T follicular helper cell (primary cell): Measurements from ENCODE around the gene SHISA5.

Experiments used
- DNase-seq: peaks from one replicate; pipeline ENCODE4 v3.0.0-alpha.2; 2020; ENCODE audit warnings: low read depth

Gene SHISA5

DNA sequence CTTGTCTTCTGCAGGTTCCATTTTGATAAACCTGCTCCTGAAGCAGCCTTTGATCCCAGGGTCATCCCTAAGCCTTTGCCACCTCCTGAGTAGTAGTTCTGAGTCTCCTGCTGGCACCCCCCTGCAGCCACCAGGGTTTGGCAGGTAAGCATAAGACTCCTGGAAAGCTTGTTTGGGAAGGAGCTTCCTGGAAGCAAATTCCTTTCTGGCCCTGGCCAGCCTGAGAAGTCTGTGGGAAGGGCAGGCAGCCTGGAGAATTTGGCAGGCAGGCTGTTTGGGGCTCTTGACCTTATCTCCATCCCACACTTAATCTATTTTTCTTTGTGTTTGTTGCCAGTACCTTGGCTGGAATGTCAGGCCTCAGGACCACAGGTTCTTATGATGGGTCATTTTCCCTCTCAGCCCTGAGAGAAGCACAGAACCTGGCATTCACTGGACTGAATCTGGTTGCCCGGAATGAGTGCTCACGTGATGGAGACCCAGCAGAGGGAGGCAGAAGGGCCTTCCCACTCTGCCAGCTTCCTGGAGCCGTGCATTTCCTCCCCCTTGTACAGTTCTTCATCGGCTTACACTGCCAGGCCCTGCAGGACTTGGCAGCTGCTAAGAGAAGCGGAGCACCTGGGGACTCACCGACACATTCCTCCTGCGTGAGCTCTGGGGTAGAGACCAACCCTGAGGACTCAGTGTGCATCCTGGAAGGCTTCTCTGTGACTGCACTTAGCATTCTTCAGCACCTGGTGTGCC, 44.0 kb downstream of the SHISA5 start:
- no peak for DNase-seq

DNA sequence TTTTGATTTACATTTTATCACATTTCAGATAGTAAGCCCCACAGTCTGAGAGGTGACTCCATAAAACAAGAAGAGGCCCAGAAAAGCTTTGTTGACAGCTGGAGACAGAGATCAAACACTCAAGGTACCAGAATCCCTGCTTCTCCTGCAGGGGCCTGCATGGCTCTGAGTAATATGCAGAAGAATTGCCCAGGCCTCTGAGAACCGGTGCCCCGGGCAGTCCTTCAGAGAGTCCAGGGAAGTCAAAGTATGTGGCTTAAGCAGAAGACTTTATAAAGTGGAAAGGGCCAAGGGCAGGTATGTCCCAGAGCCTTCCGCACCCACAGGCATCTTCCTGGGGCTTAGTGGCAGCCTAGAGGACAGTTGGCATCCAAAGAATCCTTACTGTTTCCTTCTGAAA, 44.6 kb downstream of the SHISA5 start:
- DNase-seq: no peak

GRCh38 chr3:48456456-48456855, 47.5 kb downstream of the SHISA5 start:
- DNase-seq: no peak

DNA sequence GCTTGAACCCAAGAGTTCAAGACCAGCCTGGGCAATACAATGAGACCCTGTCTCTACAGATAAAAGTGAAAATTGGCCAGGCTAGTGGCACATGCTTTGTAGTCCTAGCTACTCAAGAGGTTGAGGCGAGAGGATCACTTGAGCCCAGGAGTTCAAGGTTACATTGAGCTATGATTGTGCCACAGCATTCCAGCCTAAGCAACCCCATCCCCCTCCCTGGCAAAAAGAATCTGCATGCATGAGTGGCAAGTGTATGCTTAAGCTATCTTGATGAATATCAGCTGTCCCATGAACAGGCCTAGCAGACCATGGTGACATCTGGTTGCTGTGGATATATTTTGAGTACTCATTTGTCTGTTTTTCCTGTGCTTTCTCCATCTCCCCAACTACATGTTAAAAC, 52.7 kb downstream of the SHISA5 start:
- DNase-seq: no peak

DNA sequence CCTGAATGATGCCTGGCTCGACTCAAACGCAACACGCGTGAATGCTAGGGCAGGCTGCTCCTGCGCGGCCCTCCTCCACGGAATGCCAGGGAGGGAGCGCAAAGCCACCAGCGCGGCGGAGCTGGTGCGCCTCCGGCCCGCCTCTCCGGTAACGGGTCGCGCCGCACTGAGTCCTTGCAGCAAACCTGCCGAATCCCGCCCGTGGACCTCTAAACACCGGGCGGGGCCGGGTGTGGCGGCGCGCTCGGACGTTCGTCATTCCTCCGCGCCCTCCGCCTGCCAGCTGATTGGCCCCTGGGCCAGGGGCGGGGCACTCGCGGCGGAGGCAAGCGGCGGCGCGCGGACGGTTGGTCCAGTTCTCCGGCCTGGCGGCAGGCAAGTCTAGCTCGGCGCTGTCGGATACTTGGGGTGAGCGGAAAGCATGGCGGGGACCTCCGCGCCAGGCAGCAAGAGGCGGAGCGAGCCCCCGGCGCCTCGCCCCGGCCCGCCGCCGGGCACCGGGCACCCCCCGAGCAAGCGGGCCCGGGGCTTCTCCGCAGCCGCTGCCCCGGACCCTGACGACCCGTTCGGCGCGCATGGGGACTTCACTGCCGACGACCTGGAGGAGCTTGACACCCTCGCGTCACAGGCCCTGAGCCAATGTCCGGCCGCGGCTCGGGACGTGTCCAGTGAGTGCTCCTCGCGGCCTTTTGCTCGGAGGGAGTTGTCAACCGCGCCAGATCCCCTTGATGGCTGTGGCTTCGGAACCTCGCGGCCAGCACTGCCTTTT, 57.4 kb downstream of the SHISA5 start, which contains the start of gene ATRIP:
ATRIP (plus strand) TSS at position 313 of the 769 bp plus-strand sequence; CDS start at position 422, 109 bp downstream.
- peak; percentile 79 for DNase-seq

GRCh38 chr3:48446043-48446424, 57.9 kb downstream of the SHISA5 start:
- DNase-seq: no peak

GRCh38 chr3:48445277-48445882, 58.6 kb downstream of the SHISA5 start:
- DNase-seq: no peak

- DNase-seq: no peak
These were observed 62.0 kb downstream of the SHISA5 start for GRCh38 chr3:48441940-48442339.

DNA sequence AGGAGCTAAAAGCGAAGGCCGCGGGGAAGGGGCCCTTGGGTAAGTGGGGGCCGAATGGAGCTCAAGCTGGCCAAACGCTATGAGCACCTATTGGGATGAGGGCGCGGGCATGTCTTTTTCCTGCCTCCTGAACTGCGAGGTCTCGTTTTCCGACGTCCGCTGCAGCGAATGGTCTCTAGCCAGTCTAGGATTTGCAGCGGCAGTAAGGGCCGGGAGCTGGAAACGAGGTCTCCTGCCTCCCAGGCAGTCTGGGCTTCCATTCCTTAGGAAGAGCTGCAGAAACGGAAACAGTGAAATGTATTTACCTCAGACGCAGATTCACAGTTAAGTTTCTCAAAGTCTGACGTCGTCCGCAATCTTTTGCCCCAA, 63.4 kb downstream of the SHISA5 start:
- no peak for DNase-seq

DNA sequence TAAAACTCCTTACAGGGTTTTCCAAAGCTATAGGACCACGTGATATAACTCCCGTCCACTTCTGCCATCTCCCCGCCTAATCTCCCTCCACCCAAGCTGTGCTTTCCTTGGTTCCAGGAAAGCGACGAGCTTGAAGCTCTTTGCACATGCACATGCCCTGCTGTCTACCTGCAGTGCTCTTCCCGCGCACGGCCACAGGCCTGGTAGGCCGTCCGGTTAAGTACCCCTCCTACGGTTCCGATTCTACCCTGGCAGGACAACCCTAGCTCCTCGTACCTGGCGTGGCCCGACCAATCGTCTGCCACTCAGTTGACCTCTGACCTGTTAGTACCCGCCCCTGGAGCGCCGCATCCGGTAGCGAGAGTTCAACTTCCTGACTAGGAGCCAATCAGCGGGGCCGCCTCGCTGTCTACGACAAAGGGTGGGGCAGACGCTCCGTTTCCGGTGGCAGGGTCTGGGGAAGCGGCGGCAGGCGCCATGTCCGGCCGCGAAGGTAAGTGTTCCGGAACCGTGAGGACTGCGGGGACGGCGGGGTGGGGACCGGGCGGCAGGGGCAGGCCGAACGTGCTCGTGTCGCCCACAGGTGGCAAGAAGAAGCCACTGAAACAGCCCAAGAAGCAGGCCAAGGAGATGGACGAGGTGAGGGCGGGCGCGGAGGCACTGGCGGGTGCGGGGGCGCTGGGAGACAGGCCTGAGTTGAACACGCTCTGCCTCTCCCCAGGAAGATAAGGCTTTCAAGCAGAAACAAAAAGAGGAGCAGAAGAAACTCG, 64.0 kb downstream of the SHISA5 start, which contains the start of the genes CCDC51 and TMA7:
CCDC51 (minus strand) TSS at position 300 of the 770 bp plus-strand sequence. CDS start 4,991 bp downstream, outside the sequence.
TMA7 (plus strand) TSS at position 438 of the 770 bp plus-strand sequence; CDS start at position 478, 40 bp downstream.
- DNase-seq: peak; percentile 97

GRCh38 chr3:48437812-48438211, 66.2 kb downstream of the SHISA5 start:
- DNase-seq: no peak

DNA sequence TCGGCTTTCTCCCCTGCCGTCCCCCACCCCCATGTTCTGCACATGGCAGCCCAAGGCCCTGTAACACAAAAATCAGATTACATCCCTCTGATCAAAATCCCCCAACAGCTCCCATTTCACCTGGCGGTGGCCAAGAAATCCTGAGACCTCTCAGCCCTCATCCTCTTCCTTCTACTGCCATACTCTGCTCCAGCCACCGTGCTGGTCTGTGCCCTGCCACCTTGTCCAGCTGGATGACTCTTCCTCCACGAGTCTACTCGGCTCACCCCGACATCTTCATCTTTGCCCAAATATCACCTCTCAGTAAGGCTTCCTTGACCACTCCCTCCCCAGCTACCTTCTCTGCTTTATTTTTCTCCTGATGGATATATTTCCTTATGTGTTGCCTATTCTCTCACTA, 67.1 kb downstream of the SHISA5 start:
- DNase-seq: no peak

DNA sequence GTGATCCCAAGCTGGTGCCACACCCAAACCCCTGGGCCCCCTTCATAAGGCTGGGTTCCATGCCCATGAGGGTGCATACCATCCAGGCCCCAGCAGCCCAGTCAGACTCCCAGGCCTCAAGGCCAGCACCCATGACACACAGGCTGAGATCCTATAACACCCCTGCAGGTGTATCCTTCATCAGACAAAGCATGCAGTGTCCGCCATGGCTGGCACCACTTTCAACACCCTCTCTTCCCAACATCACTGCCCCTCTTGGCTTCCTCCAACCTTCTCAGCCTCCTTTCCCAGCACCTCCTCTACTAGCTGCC, 67.5 kb downstream of the SHISA5 start:
- DNase-seq: no peak

DNA sequence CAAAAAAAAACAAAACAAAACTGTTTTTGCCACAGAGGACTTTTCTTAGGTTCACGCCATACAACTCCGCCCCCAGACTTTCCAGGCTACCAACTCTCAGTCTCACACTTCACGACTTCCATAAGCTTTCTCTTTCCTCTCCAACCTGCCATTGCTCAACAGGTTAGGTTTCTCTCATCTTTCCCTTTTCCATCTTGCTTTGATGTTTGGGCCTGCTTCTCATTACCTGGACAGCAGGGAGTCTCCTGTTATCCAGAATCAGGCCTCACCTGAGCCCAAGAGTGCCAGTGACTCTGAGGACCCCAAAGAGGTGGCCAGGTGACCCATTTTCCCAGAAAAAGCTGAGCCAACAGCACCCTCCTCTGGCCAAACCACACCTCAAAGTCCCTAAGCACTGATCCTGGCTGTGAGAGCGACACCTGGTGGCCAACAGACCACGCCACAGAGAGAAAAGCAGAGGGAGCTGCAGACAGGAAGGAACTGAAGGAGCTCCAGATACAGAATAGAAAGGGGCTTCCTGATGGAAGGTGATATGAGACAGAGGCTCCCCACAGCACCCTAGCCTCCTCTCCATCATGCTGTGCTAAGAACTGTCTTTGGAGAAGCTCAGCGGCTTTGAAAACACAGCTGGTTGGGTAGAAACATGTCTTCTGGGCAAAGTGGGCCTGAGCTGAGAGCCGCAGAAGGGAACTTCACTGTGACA, 68.0 kb downstream of the SHISA5 start:
- DNase-seq: peak; percentile 81

GRCh38 chr3:48435223-48435595, 68.8 kb downstream of the SHISA5 start:
- DNase-seq: no peak

- no peak for DNase-seq
These were observed 69.3 kb downstream of the SHISA5 start for GRCh38 chr3:48434591-48435222.

DNA sequence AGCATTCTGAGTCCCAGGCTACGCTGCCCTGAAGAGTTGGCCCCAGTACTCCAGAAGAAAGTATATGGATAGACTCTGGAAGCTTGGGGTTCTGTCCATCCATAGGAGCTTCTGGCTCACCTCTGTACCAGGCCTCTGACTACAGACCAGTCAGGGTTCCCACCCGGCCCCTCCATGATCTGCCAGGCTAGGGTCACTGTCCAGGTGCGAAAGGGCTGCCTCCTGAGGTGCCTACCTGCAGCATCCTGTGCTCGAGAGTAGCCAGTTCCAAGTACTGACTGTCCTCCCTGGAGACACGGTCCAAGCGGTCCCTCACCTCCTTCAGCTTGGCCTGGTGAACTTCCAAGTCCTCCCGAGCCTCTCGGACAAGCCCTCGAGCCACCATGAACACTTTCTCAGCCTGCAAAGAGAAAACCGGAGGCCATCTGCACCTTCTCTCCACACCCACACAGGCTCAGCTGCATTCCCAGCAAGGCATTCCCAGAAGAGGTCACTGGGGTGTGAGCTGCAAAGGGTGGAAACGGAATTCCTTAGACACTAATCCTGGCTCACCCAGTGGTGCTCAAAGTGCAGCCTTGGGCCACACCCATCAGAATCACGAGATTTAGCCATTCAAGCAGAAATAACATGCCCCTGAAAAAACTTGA, 70.4 kb downstream of the SHISA5 start:
- no peak for DNase-seq

DNA sequence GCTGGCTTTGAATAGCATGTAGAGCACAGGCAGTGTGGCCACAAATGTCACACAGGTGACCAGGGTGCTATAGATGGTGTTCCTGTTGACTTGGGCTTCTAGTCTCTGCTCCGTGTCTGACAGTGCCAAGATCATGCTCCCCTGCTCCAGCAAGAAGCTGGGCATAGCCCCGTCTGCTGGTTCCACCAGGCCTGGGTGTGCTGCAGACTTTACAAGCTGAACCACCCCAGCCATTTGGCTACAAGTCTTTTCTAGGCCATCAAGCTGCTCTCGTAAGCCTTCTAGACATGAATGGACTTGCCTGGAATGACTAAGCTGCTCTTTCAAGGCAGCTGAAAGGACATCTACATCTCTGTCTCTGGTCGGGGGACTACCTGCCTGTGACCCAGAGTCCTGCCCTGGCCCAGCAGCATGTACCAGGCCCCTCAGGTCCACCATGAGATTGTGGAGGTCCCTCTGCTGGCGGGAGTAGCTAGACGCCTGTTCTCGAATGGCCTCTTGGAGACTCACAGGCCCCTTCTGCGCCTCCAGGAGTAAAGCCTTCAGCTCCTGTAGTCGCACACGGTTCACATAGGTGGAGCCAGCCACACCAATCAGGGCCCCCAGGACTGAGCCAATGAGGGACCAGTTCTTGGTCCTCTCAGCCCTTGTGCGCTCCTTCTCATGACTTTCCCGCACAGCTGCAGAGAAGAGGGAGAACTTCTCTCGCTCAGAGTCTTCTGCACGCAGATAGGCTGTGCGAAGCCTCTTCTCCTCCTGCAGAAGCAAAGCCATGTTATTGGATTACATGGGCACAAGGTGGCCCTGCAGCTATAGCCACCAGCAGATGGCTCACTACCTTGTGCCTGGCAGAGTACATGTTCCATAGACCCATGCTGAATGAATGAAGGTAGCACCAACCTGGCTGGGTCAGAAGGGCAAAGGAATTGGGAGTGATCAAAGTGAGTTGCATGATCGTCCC, 71.3 kb downstream of the SHISA5 start:
- DNase-seq: no peak
